Liver (tissue), 9 donors: Measurements from ENCODE around the gene OGDHL. TPM values are rescaled to one million over a fixed set of nuclear protein-coding genes. Genes with fewer than 3 reads are reported as not detected.

Experiments used
- DNase-seq: peaks from one replicate; pipeline ENCODE4 v3.0.0-alpha.2; 2017; ENCODE audit warnings: low spot score
- H3K27ac ChIP-seq, 2 donors: one replicate each; pipeline ENCODE4 v1.7.0; 2013; ENCODE audit warnings: inconsistent platforms in 2 of 2, low read length in 2 of 2, control low read depth in 1 of 2, low read depth in 1 of 2, mild to moderate bottlenecking in 1 of 2
- H3K27me3 ChIP-seq, 4 donors: one replicate each; pipeline versions ENCODE4 v1.6.1 to v1.7.0; 2013; ENCODE audit warnings: low read length in 3 of 4, inconsistent platforms in 1 of 4, mild to moderate bottlenecking in 1 of 4, moderate library complexity in 1 of 4; ENCODE audit not compliant: control insufficient read depth in 4 of 4, insufficient read depth in 4 of 4
- H3K36me3 ChIP-seq, 4 donors: one replicate each; pipeline versions ENCODE4 v1.6.1 to v1.7.0; 2013; ENCODE audit warnings: low read length in 3 of 4, mild to moderate bottlenecking in 3 of 4, low read depth in 1 of 4, moderate library complexity in 1 of 4; ENCODE audit not compliant: control insufficient read depth in 4 of 4, insufficient read depth in 3 of 4
- H3K4me1 ChIP-seq, 4 donors: one replicate each; pipeline versions ENCODE4 v1.6.1 to v1.7.0; 2013; ENCODE audit warnings: low read length in 3 of 4, mild to moderate bottlenecking in 3 of 4, moderate library complexity in 1 of 4; ENCODE audit not compliant: control insufficient read depth in 4 of 4, insufficient read depth in 4 of 4
- H3K4me3 ChIP-seq, 3 donors: one replicate each; pipeline versions ENCODE4 v1.6.1 to v1.7.0; 2013; ENCODE audit warnings: low read length in 3 of 3, control low read depth in 1 of 3, low read depth in 1 of 3, mild to moderate bottlenecking in 1 of 3
- H3K9ac ChIP-seq, 2 donors: one replicate each; pipeline ENCODE4 v1.7.0; 2013; ENCODE audit warnings: low read length in 2 of 2, mild to moderate bottlenecking in 2 of 2, moderate library complexity in 2 of 2, control low read depth in 1 of 2, low read depth in 1 of 2
- H3K9me3 ChIP-seq, 4 donors: one replicate each; pipeline versions ENCODE4 v1.6.1 to v1.7.0; 2013; ENCODE audit warnings: low read length in 3 of 4; ENCODE audit not compliant: control insufficient read depth in 4 of 4
- EGR1 ChIP-seq, 2 donors: IDR thresholded peaks; 2 replicates each; pipeline ENCODE4 v1.6.1; 2016 to 2018; ENCODE audit warnings: antibody characterized with exemption in 2 of 2, low read depth in 2 of 2
- FOXA1 ChIP-seq: IDR thresholded peaks from 2 replicates; pipeline ENCODE4 v1.6.1; 2016; ENCODE audit warnings: antibody characterized with exemption
- FOXA2 ChIP-seq: IDR thresholded peaks from 2 replicates; pipeline ENCODE4 v1.6.1; 2016; ENCODE audit warnings: antibody characterized with exemption
- GABPA ChIP-seq, 2 donors: IDR thresholded peaks in 1 of 2; conservative IDR thresholded peaks in 1 of 2; 2 replicates each; pipeline ENCODE4 v1.6.1; 2016; ENCODE audit warnings: antibody characterized with exemption in 2 of 2, mild to moderate bottlenecking in 1 of 2, moderate library complexity in 1 of 2
- HNF4A ChIP-seq, 2 donors: conservative IDR thresholded peaks; 2 replicates each; pipeline ENCODE4 v1.6.1; 2016; ENCODE audit warnings: antibody characterized with exemption in 2 of 2, mild to moderate bottlenecking in 2 of 2
- HNF4G ChIP-seq: IDR thresholded peaks from 2 replicates; pipeline ENCODE4 v1.6.1; 2016; ENCODE audit warnings: antibody characterized with exemption
- JUND ChIP-seq, 2 donors: IDR thresholded peaks; 2 replicates each; pipeline ENCODE4 v1.6.1; 2016; ENCODE audit warnings: antibody characterized with exemption in 2 of 2
- NR2F2 ChIP-seq: IDR thresholded peaks from 2 replicates; pipeline ENCODE4 v1.6.1; 2016; ENCODE audit warnings: antibody characterized with exemption
- RAD21 ChIP-seq, 2 donors: IDR thresholded peaks; 2 replicates each; pipeline ENCODE4 v1.6.1; 2016; ENCODE audit warnings: antibody characterized with exemption in 2 of 2, mild to moderate bottlenecking in 2 of 2
- RXRA ChIP-seq, 2 donors: IDR thresholded peaks; 2 replicates each; pipeline ENCODE4 v1.6.1; 2017 to 2018; ENCODE audit warnings: antibody characterized with exemption in 2 of 2, mild to moderate bottlenecking in 1 of 2
- SP1 ChIP-seq: IDR thresholded peaks from 2 replicates; pipeline ENCODE4 v1.6.1; 2018; ENCODE audit warnings: antibody characterized with exemption, mild to moderate bottlenecking
- TAF1 ChIP-seq: conservative IDR thresholded peaks from 2 replicates; pipeline ENCODE4 v1.6.1; 2016; ENCODE audit warnings: antibody characterized with exemption, mild to moderate bottlenecking
- YY1 ChIP-seq: IDR thresholded peaks from 2 replicates; pipeline ENCODE4 v1.6.1; 2016; ENCODE audit warnings: antibody characterized with exemption, mild to moderate bottlenecking
- WGBS: extraction: QIAGEN DNeasy Blood & Tissue Kit; methylation state at CpG from one replicate; pipeline ENCODE4 v1.1.7; 2013; 5-methylcytosine and 5-hydroxymethylcytosine counted together
- polyA plus RNA-seq, 2 donors: library from polyadenylated mRNA; stranded (reverse) in 1 of 2; unstranded in 1 of 2; fragments of 200-250 nt in 1 of 2; fragments of >200 nt in 1 of 2; fragmentation: Nextera tagmentation in 1 of 2; extraction: Ambion mirVana in 1 of 2; gene quantifications; one replicate each; pipeline versions ENCODE4 v1.2.1 to v1.2.3, GENCODE V29; 2013 to 2015
- total RNA-seq, 2 donors: library from RNA; depleted of rRNA; stranded (reverse); fragments of >200 nt; gene quantifications; one replicate each; pipeline ENCODE4 v1.2.3, GENCODE V29; 2014
- TF ChIP-seq, protein P1 (sequence below): IDR thresholded peaks from 2 replicates; pipeline ENCODE4 v1.6.1; 2016; ENCODE audit warnings: antibody characterized with exemption
- TF ChIP-seq, protein P2 (sequence below): fragments of 150-350 bp; IDR thresholded peaks from 2 replicates; pipeline ENCODE4 v1.5.1; 2017; ENCODE audit warnings: improper control_type of control experiment, low read depth, low read length; ENCODE audit not compliant: missing input control
- TF ChIP-seq, protein P3 (sequence below): IDR thresholded peaks from 2 replicates; pipeline ENCODE4 v1.6.1; 2016; ENCODE audit warnings: antibody characterized with exemption, mild to moderate bottlenecking
- TF ChIP-seq, protein P4 (sequence below): IDR thresholded peaks from 2 replicates; pipeline ENCODE4 v1.6.1; 2016; ENCODE audit warnings: antibody characterized with exemption
- TF ChIP-seq, protein P5 (sequence below): IDR thresholded peaks from 2 replicates; pipeline ENCODE4 v1.6.1; 2016; ENCODE audit warnings: antibody characterized with exemption
- donor health status: healthy.
- donor health status: healthy.
- donor health status: healthy.
- donor health status: healthy.
- donor health status: healthy.

OGDHL gene
- total and polyA plus RNA-seq, 4 donors = 5.2 to 67.9 (median 49.7) TPM

DNA sequence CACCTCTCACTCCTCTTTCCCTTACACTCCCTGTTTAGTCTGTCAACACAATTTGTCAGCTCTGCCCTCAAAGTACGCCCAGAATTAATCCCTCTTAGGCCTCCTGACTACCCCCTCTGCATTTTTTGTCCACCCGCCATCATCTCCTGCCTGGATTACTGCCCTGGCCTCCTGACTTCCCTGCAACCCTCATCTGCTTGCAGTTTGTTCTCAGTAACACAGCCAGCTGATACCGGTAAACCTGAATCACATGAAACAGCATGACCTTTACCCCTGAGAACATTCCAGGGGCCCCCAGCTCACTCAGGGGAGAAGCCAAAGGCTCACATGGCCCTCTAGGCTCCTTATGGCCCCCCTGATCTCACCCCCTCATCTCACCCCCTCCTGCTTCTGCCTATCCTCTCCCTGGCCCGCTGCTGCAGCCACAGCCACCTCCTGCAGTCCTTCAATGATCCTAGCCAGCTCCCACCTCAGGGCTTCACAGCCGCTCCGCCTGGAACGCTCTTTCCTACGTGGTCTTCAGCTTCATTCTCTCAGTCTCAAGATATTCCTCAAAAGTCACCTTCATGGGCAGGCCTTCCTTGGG, 73.8 kb downstream of the OGDHL start:
- Histone ChIP-seq H3K4me1 (no peaks in the 10 kb centered on the region), H3K4me3 (no peak overlapping the region), H3K36me3 (no peaks in the 10 kb centered on the region), H3K27me3 (peaks cover 0 to 18% (median 6%) of the 10 kb centered on the region in 4 donors), H3K27ac (no peak overlapping the region), H3K9ac (no peak overlapping the region), H3K9me3 (peaks cover 0 to 5% (median under 1%) of the 10 kb centered on the region in 4 donors)
- no peak for TF ChIP-seq JUND (IDR thresholded peaks at IDR 0.05)
- TF ChIP-seq, protein P1, sequence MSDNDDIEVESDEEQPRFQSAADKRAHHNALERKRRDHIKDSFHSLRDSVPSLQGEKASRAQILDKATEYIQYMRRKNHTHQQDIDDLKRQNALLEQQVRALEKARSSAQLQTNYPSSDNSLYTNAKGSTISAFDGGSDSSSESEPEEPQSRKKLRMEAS = no peak
- TF ChIP-seq SP1 = no peak
- TF ChIP-seq GABPA (IDR thresholded peaks at IDR 0.05 in 1 of 2, conservative IDR thresholded peaks at IDR 0.05 in 1 of 2) = no peak
- no peak for TF ChIP-seq RXRA (IDR thresholded peaks at IDR 0.05)
- TF ChIP-seq, protein P2, sequence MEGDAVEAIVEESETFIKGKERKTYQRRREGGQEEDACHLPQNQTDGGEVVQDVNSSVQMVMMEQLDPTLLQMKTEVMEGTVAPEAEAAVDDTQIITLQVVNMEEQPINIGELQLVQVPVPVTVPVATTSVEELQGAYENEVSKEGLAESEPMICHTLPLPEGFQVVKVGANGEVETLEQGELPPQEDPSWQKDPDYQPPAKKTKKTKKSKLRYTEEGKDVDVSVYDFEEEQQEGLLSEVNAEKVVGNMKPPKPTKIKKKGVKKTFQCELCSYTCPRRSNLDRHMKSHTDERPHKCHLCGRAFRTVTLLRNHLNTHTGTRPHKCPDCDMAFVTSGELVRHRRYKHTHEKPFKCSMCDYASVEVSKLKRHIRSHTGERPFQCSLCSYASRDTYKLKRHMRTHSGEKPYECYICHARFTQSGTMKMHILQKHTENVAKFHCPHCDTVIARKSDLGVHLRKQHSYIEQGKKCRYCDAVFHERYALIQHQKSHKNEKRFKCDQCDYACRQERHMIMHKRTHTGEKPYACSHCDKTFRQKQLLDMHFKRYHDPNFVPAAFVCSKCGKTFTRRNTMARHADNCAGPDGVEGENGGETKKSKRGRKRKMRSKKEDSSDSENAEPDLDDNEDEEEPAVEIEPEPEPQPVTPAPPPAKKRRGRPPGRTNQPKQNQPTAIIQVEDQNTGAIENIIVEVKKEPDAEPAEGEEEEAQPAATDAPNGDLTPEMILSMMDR = no peak
- TF ChIP-seq FOXA1 = no peak
- no peak for TF ChIP-seq HNF4G
- TF ChIP-seq TAF1 = no peak
- no peak for TF ChIP-seq EGR1 (IDR thresholded peaks at IDR 0.05; ENCODE audit: low read depth in 2 of 2)
- TF ChIP-seq HNF4A (conservative IDR thresholded peaks at IDR 0.05) = no peak
- TF ChIP-seq, protein P3, sequence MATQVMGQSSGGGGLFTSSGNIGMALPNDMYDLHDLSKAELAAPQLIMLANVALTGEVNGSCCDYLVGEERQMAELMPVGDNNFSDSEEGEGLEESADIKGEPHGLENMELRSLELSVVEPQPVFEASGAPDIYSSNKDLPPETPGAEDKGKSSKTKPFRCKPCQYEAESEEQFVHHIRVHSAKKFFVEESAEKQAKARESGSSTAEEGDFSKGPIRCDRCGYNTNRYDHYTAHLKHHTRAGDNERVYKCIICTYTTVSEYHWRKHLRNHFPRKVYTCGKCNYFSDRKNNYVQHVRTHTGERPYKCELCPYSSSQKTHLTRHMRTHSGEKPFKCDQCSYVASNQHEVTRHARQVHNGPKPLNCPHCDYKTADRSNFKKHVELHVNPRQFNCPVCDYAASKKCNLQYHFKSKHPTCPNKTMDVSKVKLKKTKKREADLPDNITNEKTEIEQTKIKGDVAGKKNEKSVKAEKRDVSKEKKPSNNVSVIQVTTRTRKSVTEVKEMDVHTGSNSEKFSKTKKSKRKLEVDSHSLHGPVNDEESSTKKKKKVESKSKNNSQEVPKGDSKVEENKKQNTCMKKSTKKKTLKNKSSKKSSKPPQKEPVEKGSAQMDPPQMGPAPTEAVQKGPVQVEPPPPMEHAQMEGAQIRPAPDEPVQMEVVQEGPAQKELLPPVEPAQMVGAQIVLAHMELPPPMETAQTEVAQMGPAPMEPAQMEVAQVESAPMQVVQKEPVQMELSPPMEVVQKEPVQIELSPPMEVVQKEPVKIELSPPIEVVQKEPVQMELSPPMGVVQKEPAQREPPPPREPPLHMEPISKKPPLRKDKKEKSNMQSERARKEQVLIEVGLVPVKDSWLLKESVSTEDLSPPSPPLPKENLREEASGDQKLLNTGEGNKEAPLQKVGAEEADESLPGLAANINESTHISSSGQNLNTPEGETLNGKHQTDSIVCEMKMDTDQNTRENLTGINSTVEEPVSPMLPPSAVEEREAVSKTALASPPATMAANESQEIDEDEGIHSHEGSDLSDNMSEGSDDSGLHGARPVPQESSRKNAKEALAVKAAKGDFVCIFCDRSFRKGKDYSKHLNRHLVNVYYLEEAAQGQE = no peak
- no peak for TF ChIP-seq FOXA2
- no peak for TF ChIP-seq RAD21 (IDR thresholded peaks at IDR 0.05)
- TF ChIP-seq, protein P4, sequence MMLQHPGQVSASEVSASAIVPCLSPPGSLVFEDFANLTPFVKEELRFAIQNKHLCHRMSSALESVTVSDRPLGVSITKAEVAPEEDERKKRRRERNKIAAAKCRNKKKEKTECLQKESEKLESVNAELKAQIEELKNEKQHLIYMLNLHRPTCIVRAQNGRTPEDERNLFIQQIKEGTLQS = no peak
- TF ChIP-seq, protein P5, sequence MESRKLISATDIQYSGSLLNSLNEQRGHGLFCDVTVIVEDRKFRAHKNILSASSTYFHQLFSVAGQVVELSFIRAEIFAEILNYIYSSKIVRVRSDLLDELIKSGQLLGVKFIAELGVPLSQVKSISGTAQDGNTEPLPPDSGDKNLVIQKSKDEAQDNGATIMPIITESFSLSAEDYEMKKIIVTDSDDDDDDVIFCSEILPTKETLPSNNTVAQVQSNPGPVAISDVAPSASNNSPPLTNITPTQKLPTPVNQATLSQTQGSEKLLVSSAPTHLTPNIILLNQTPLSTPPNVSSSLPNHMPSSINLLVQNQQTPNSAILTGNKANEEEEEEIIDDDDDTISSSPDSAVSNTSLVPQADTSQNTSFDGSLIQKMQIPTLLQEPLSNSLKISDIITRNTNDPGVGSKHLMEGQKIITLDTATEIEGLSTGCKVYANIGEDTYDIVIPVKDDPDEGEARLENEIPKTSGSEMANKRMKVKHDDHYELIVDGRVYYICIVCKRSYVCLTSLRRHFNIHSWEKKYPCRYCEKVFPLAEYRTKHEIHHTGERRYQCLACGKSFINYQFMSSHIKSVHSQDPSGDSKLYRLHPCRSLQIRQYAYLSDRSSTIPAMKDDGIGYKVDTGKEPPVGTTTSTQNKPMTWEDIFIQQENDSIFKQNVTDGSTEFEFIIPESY = no peak
- TF ChIP-seq NR2F2 = no peak
- TF ChIP-seq YY1 = no peak
- DNase-seq = no peak
- 17% methylated on average over 8 of the region's 8 CpGs for WGBS
